HCT116 (cell line): Measurements from ENCODE around the gene ADARB2. TPM values are rescaled to one million over a fixed set of nuclear protein-coding genes. Genes with fewer than 3 reads are reported as not detected.

Experiments
- ATAC-seq: fragments of 200-7000 bp; cut with Tn5 transposase; 2 replicates; pipeline ENCODE4 v1.9.1; 2020; ENCODE audit warnings: mild to moderate bottlenecking, moderate library complexity
- BruUV-seq: library from RNA; stranded (reverse); fragments of 400-500 nt; replicated peaks from 2 replicates; lab custom pipeline; 2021; lab: Mats Ljungman, UMichigan
- CTCF ChIA-PET: fragments of 300-600 bp; sonication (Branson Sonifier 250); formaldehyde crosslinking; loops from one replicate; lab custom pipeline; 2021; ENCODE audit warnings: antibody characterized with exemption; lab: Charles Lee
- POLR2A ChIA-PET: fragments of 300-600, 350-600 bp; sonication (Branson Sonifier 250); formaldehyde crosslinking; loops from one replicate; lab custom pipeline; 2021; ENCODE audit warnings: antibody characterized with exemption; lab: Charles Lee
- RAD21 ChIA-PET, 2 experiments: fragments of 300-600 bp; sonication (Branson Sonifier 250); formaldehyde crosslinking; loops; one replicate each; lab custom pipeline; 2023; ENCODE audit warnings: low total read pairs in 2 of 2; ENCODE audit not compliant: uncharacterized antibody in 2 of 2, unreplicated experiment in 2 of 2, low non-redundant PET in 1 of 2; lab: Charles Lee
- DNase-seq: peaks from one replicate; pipeline ENCODE4 v3.0.0-alpha.2; 2010; ENCODE audit warnings: low read depth, low spot score
- H2AFZ ChIP-seq: fragments of 200-600 bp; shearing (Covaris generic), sonication (generic); 2 replicates; pipeline ENCODE4 v1.6.1; 2017; ENCODE audit warnings: low read depth, mixed run types, mixed read lengths, antibody characterized with exemption, low read length; ENCODE audit not compliant: poor library complexity, severe bottlenecking
- H3K27ac ChIP-seq: 2 replicates; pipeline ENCODE4 v1.5.1; 2012; ENCODE audit warnings: low read depth, low read length
- H3K27me3 ChIP-seq: fragments of 200-600 bp; sonication (generic); 2 replicates; pipeline ENCODE4 v1.6.1; 2016; ENCODE audit warnings: mixed run types, low read length, mixed read lengths; ENCODE audit not compliant: insufficient read depth
- H3K36me3 ChIP-seq, 2 experiments: fragments of 200-500 bp in 1 of 2; fragments of 200-600 bp in 1 of 2; sonication (Bioruptor generic) in 1 of 2; sonication (generic) in 1 of 2; 2 replicates each; pipeline versions ENCODE4 v1.5.1 to v1.6.1; 2014 to 2016; ENCODE audit warnings: low read length in 2 of 2, inconsistent platforms in 1 of 2, mixed read lengths in 1 of 2, mixed run types in 1 of 2; ENCODE audit not compliant: insufficient read depth in 2 of 2, control insufficient read depth in 1 of 2
- H3K4me1 ChIP-seq, 2 experiments: fragments of 200-600 bp in 1 of 2; sonication (generic) in 1 of 2; 2 replicates each; pipeline versions ENCODE4 v1.5.1 to v1.6.1; 2012 to 2017; ENCODE audit warnings: low read length in 2 of 2, inconsistent platforms in 1 of 2, mild to moderate bottlenecking in 1 of 2, mixed read lengths in 1 of 2, mixed run types in 1 of 2, moderate library complexity in 1 of 2; ENCODE audit not compliant: insufficient read depth in 2 of 2, control insufficient read depth in 1 of 2
- H3K4me2 ChIP-seq: fragments of 200-600 bp; sonication (generic); 2 replicates; pipeline ENCODE4 v1.6.1; 2017; ENCODE audit warnings: mixed run types, low read length, mixed read lengths
- H3K4me3 ChIP-seq, 2 experiments: fragments of 200-600 bp in 1 of 2; sonication (generic) in 1 of 2; replicated peaks in 1 of 2; 2 replicates each; pipeline ENCODE4 v1.5.1; 2011 to 2016; ENCODE audit warnings: low read length in 2 of 2, control low read depth in 1 of 2, low read depth in 1 of 2, mild to moderate bottlenecking in 1 of 2, mixed read lengths in 1 of 2, mixed run types in 1 of 2
- H3K79me2 ChIP-seq: fragments of 200-600 bp; sonication (generic); 2 replicates; pipeline ENCODE4 v1.6.1; 2017; ENCODE audit warnings: mild to moderate bottlenecking, mixed run types, low read length, moderate library complexity, mixed read lengths; ENCODE audit not compliant: insufficient read depth
- H3K9ac ChIP-seq: fragments of 200-600 bp; sonication (generic); 2 replicates; pipeline ENCODE4 v1.6.1; 2016; ENCODE audit warnings: low read length, mixed read lengths
- H3K9me2 ChIP-seq: fragments of 200-600 bp; sonication (generic), shearing (Covaris generic); 2 replicates; pipeline ENCODE4 v1.6.1; 2017; ENCODE audit warnings: mixed run types, mild to moderate bottlenecking, moderate library complexity; ENCODE audit not compliant: insufficient read depth
- H3K9me3 ChIP-seq, 2 experiments: fragments of 200-500 bp in 1 of 2; fragments of 200-600 bp in 1 of 2; sonication (Bioruptor generic) in 1 of 2; sonication (generic) in 1 of 2; 2 replicates each; pipeline ENCODE4 v1.6.1; 2014 to 2017; ENCODE audit warnings: low read length in 2 of 2, mixed read lengths in 2 of 2, inconsistent platforms in 1 of 2, low read depth in 1 of 2, mild to moderate bottlenecking in 1 of 2, mixed run types in 1 of 2, moderate library complexity in 1 of 2; ENCODE audit not compliant: control insufficient read depth in 1 of 2, insufficient read depth in 1 of 2
- H4K20me1 ChIP-seq: fragments of 200-600 bp; sonication (generic), shearing (Covaris generic); 2 replicates; pipeline ENCODE4 v1.6.1; 2017; ENCODE audit warnings: mixed run types, mild to moderate bottlenecking, moderate library complexity; ENCODE audit not compliant: insufficient read depth
- EGR1 ChIP-seq: IDR thresholded peaks from 2 replicates; pipeline ENCODE4 v1.6.1; 2012; ENCODE audit warnings: low read depth
- ELF1 ChIP-seq: IDR thresholded peaks from 2 replicates; pipeline ENCODE4 v1.6.1; 2012; ENCODE audit warnings: low read depth, borderline replicate concordance
- EZH2 ChIP-seq: fragments of 200-600 bp; sonication (generic); IDR thresholded peaks from 2 replicates; pipeline ENCODE4 v1.6.1; 2017; ENCODE audit warnings: antibody characterized with exemption, mixed run types
- JUND ChIP-seq: IDR thresholded peaks from 2 replicates; pipeline ENCODE4 v1.6.1; 2012
- POLR2A ChIP-seq: IDR thresholded peaks from 2 replicates; pipeline ENCODE4 v1.7.0; 2011; ENCODE audit warnings: borderline replicate concordance; ENCODE audit not compliant: insufficient read depth, insufficient read length; ENCODE audit errors: extremely low read depth
- SRF ChIP-seq: IDR thresholded peaks from 2 replicates; pipeline ENCODE4 v1.6.1; 2012; ENCODE audit warnings: low read depth
- TCF7L2 ChIP-seq: IDR thresholded peaks from 2 replicates; pipeline ENCODE4 v1.7.0; 2011; ENCODE audit warnings: borderline replicate concordance, inconsistent platforms; ENCODE audit not compliant: insufficient read depth, insufficient read length; ENCODE audit errors: extremely low read depth
- YY1 ChIP-seq: IDR thresholded peaks from 2 replicates; pipeline ENCODE4 v1.6.1; 2011; ENCODE audit warnings: low read length, low read depth, moderate library complexity, mild to moderate bottlenecking; ENCODE audit not compliant: insufficient replicate concordance; ENCODE audit errors: extremely low read depth
- ZFX ChIP-seq: fragments of 450-650 bp; IDR thresholded peaks from 2 replicates; pipeline ENCODE4 v1.6.1; 2017
- ZNF274 ChIP-seq: fragments of 200-500 bp; sonication (Bioruptor generic); IDR thresholded peaks from 2 replicates; pipeline ENCODE4 v1.6.1; 2014; ENCODE audit warnings: mild to moderate bottlenecking, low read depth, low read length, inconsistent platforms
- intact Hi-C: fragments of 100-400 bp; cut with micrococcal nuclease; formaldehyde crosslinking; loops from 2 replicates; pipeline ENCODE4 v1.10.0; 2022
- total RNA-seq: library from RNA; stranded (reverse); gene quantifications from one replicate; pipeline ENCODE4 v1.2.1, GENCODE V29; 2021; ENCODE audit not compliant: unreplicated experiment
- TF ChIP-seq, protein P1 (sequence below): IDR thresholded peaks from 2 replicates; pipeline ENCODE4 v1.6.1; 2012; ENCODE audit warnings: low read depth
- TF ChIP-seq, protein P2 (sequence below): IDR thresholded peaks from 2 replicates; pipeline ENCODE4 v1.6.1; 2012
- TF ChIP-seq, protein P3 (sequence below): IDR thresholded peaks from 2 replicates; pipeline ENCODE4 v1.6.1; 2012
- TF ChIP-seq, protein P4 (sequence below), 3 experiments: fragments of 200-600 bp in 1 of 3; sonication (generic) in 1 of 3; IDR thresholded peaks in 2 of 3; conservative IDR thresholded peaks in 1 of 3; 2 replicates each; pipeline ENCODE4 v1.5.1; 2012 to 2017; ENCODE audit warnings: low read depth in 2 of 3, low read length in 2 of 3, antibody characterized with exemption in 1 of 3, borderline replicate concordance in 1 of 3, control low read depth in 1 of 3, mild to moderate bottlenecking in 1 of 3, mixed read lengths in 1 of 3, mixed run types in 1 of 3, moderate library complexity in 1 of 3; ENCODE audit not compliant: insufficient read depth in 1 of 3

The ADARB2 gene
- total RNA-seq, 1 experiment from 2014 or later: not detected

DNA sequence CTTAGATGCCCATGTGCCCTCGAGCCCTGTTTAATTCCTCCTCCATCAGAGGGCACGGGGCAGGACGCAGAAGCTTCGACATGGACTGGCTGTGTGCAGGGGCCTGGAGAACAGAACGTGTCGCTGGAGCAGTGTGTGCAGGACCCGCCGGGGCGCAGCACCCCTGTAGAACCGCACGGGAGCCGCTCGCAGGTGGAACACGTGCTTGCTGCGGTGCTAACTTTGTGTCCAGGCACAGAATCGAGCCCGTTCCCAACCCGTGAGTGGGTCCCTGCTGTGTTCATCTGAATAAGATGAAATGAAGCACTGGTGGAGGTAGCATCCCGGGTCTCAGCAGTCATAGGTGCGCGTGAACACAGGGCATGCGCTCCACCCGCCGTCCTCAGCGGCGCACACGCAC, 564.2 kb downstream of the ADARB2 start:
- Histone ChIP-seq H3K79me2 (no peaks in the 10 kb centered on the region), H3K36me3 (no peaks in the 10 kb centered on the region), H3K4me1 (no peaks in the 10 kb centered on the region), H2AFZ (no peak overlapping the region), H4K20me1 (no peaks in the 10 kb centered on the region), H3K9me2 (no peaks in the 10 kb centered on the region), H3K4me2 (no peak overlapping the region), H3K9ac (no peak overlapping the region), H3K9me3 (no peaks in the 10 kb centered on the region), H3K27ac (no peak overlapping the region), H3K4me3 (no peak overlapping the region), H3K27me3 (peaks cover 4% of the 10 kb centered on the region)
- ChIA-PET CTCF (no interaction called here), RAD21 (no interaction called here), POLR2A (no interaction called here)
- BruUV-seq: no TSS peak
- no peak for TF ChIP-seq ZFX
- no peak for ATAC-seq
- DNase-seq: no peak
- intact Hi-C loops: no loop called here

DNA sequence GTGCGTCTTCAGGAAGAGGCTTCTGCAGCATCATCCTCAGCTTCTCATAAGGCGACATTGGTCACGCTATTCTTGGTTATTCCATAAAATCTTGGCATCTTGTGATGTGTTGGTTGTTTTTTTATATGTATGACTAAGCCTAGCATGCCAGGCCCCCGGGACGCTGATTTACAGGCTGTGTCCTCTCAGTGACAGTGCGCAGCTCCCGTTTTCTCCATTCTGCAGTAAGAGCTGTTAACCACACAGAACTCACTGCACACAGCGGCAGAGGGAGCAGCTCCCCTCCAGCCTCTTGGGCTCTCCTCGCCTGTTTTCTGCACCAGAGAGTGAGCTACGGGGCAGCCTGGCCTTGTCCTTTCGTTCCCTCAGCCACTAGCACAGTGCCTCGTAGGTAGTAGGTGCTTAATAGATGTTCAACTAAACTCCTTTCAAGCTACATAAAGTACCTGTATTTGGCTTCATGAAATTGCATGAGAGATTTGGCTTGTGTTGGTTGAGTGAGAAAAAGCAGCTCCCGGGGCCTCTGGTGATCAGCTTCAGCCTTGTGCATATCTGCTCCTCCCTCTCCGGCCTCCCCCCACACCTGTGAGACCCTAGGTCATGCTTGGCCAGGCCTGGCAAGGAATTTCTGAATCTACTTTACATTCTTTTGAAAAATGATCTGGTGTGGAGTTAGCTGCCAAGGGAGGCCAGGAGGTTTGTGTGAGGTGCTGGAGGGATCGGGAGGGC, 564.9 kb downstream of the ADARB2 start:
- no peak for DNase-seq
- POLR2A ChIA-PET: no interaction called here
- Histone ChIP-seq H4K20me1 (no peaks in the 10 kb centered on the region), H3K9ac (no peak overlapping the region), H3K27me3 (peaks cover 6% of the 10 kb centered on the region), H3K4me3 (no peak overlapping the region), H3K4me2 (no peak overlapping the region), H3K36me3 (no peaks in the 10 kb centered on the region), H3K79me2 (no peaks in the 10 kb centered on the region), H3K4me1 (no peaks in the 10 kb centered on the region), H2AFZ (no peak overlapping the region), H3K27ac (no peak overlapping the region), H3K9me2 (no peaks in the 10 kb centered on the region), H3K9me3 (no peaks in the 10 kb centered on the region)
- intact Hi-C loops: no loop called here
- no peak for TF ChIP-seq EGR1
- TF ChIP-seq, protein P1, sequence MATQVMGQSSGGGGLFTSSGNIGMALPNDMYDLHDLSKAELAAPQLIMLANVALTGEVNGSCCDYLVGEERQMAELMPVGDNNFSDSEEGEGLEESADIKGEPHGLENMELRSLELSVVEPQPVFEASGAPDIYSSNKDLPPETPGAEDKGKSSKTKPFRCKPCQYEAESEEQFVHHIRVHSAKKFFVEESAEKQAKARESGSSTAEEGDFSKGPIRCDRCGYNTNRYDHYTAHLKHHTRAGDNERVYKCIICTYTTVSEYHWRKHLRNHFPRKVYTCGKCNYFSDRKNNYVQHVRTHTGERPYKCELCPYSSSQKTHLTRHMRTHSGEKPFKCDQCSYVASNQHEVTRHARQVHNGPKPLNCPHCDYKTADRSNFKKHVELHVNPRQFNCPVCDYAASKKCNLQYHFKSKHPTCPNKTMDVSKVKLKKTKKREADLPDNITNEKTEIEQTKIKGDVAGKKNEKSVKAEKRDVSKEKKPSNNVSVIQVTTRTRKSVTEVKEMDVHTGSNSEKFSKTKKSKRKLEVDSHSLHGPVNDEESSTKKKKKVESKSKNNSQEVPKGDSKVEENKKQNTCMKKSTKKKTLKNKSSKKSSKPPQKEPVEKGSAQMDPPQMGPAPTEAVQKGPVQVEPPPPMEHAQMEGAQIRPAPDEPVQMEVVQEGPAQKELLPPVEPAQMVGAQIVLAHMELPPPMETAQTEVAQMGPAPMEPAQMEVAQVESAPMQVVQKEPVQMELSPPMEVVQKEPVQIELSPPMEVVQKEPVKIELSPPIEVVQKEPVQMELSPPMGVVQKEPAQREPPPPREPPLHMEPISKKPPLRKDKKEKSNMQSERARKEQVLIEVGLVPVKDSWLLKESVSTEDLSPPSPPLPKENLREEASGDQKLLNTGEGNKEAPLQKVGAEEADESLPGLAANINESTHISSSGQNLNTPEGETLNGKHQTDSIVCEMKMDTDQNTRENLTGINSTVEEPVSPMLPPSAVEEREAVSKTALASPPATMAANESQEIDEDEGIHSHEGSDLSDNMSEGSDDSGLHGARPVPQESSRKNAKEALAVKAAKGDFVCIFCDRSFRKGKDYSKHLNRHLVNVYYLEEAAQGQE: no peak
- TF ChIP-seq, protein P2, sequence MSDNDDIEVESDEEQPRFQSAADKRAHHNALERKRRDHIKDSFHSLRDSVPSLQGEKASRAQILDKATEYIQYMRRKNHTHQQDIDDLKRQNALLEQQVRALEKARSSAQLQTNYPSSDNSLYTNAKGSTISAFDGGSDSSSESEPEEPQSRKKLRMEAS: no peak
- no peak for TF ChIP-seq ELF1
- no peak for TF ChIP-seq TCF7L2
- TF ChIP-seq JUND: no peak
- TF ChIP-seq, protein P3, sequence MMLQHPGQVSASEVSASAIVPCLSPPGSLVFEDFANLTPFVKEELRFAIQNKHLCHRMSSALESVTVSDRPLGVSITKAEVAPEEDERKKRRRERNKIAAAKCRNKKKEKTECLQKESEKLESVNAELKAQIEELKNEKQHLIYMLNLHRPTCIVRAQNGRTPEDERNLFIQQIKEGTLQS: no peak
- no peak for TF ChIP-seq YY1
- TF ChIP-seq ZNF274: no peak
- TF ChIP-seq EZH2: no peak
- no peak for TF ChIP-seq ZFX
- TF ChIP-seq POLR2A: no peak
- TF ChIP-seq, protein P4, sequence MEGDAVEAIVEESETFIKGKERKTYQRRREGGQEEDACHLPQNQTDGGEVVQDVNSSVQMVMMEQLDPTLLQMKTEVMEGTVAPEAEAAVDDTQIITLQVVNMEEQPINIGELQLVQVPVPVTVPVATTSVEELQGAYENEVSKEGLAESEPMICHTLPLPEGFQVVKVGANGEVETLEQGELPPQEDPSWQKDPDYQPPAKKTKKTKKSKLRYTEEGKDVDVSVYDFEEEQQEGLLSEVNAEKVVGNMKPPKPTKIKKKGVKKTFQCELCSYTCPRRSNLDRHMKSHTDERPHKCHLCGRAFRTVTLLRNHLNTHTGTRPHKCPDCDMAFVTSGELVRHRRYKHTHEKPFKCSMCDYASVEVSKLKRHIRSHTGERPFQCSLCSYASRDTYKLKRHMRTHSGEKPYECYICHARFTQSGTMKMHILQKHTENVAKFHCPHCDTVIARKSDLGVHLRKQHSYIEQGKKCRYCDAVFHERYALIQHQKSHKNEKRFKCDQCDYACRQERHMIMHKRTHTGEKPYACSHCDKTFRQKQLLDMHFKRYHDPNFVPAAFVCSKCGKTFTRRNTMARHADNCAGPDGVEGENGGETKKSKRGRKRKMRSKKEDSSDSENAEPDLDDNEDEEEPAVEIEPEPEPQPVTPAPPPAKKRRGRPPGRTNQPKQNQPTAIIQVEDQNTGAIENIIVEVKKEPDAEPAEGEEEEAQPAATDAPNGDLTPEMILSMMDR (IDR thresholded peaks at IDR 0.05 in 2 of 3, conservative IDR thresholded peaks at IDR 0.05 in 1 of 3; ENCODE audit: borderline replicate concordance in 1 of 3, insufficient read depth in 1 of 3, low read depth in 2 of 3, low read length in 2 of 3): no peak
- no peak for TF ChIP-seq SRF
- no peak for ATAC-seq
- CTCF ChIA-PET: no interaction called here
- RAD21 ChIA-PET: no interaction called here
- no TSS peak for BruUV-seq
